OCI-LY3 (cell line): ENCODE measurements around the gene KIAA1671.

Source experiments
- H2AFZ ChIP-seq: fragments of 200-600, 300-600 bp; shearing (Covaris generic); 2 replicates; pipeline ENCODE4 v1.6.0; 2014; ENCODE audit warnings: antibody characterized with exemption, low read depth, low read length
- H3K27ac ChIP-seq: fragments of 200-600, 300-600 bp; sonication (generic); 2 replicates; pipeline ENCODE4 v1.5.1; 2014; ENCODE audit warnings: mild to moderate bottlenecking, low read length, moderate library complexity, mixed read lengths
- H3K27me3 ChIP-seq: fragments of 200-600, 300-600 bp; sonication (generic); 2 replicates; pipeline ENCODE4 v1.6.1; 2014; ENCODE audit warnings: low read depth, low read length, mixed read lengths
- H3K36me3 ChIP-seq: fragments of 200-600, 300-600 bp; sonication (generic); replicated peaks from 2 replicates; pipeline ENCODE3; 2014; ENCODE audit warnings: low read depth, low read length, mixed read lengths
- H3K4me1 ChIP-seq: fragments of 300-600, 200-600 bp; sonication (generic); 2 replicates; pipeline ENCODE4 v1.6.1; 2014; ENCODE audit warnings: low read length, mixed read lengths
- H3K4me2 ChIP-seq: fragments of 200-600, 300-600 bp; sonication (generic); 2 replicates; pipeline ENCODE4 v1.6.1; 2014; ENCODE audit warnings: low read length, mixed read lengths
- H3K4me3 ChIP-seq: fragments of 300-600, 200-600 bp; sonication (generic); 2 replicates; pipeline ENCODE4 v1.5.1; 2014; ENCODE audit warnings: antibody characterized with exemption, mild to moderate bottlenecking, low read length, moderate library complexity
- H3K79me2 ChIP-seq: fragments of 300-600, 200-600 bp; shearing (Covaris generic); 2 replicates; pipeline ENCODE4 v1.6.1; 2014; ENCODE audit warnings: mild to moderate bottlenecking, low read length, mixed read lengths
- H3K9ac ChIP-seq: fragments of 300-600, 200-600 bp; shearing (Covaris generic); 2 replicates; pipeline ENCODE4 v1.6.0; 2014; ENCODE audit warnings: mild to moderate bottlenecking, low read length, moderate library complexity
- H3K9me3 ChIP-seq: fragments of 200-600, 300-600 bp; shearing (Covaris generic); 2 replicates; pipeline ENCODE4 v1.6.1; 2014; ENCODE audit warnings: low read length, mixed read lengths; ENCODE audit not compliant: insufficient read depth
- H4K20me1 ChIP-seq: fragments of 200-600, 300-600 bp; sonication (generic); 2 replicates; pipeline ENCODE4 v1.6.1; 2016; ENCODE audit warnings: low read length, mixed read lengths; ENCODE audit not compliant: insufficient read depth
- CTCF ChIP-seq: fragments of 200-600, 300-600 bp; sonication (generic); IDR thresholded peaks from 2 replicates; pipeline ENCODE4 v1.5.1; 2014; ENCODE audit warnings: antibody characterized with exemption, low read length, low read depth
- EZH2phosphoT487 ChIP-seq: fragments of 200-600 bp; shearing (Covaris generic); IDR thresholded peaks from 2 replicates; pipeline ENCODE4 v1.6.1; 2018; ENCODE audit warnings: antibody characterized with exemption, mixed run types, low read depth

The KIAA1671 gene

GRCh38 chr22:25137577-25138525 is 185.3 kb downstream of the KIAA1671 start:
- Histone ChIP-seq H3K4me3 (no peak overlapping the region), H3K4me1 (no peaks in the 10 kb centered on the region), H3K9ac (no peak overlapping the region), H3K9me3 (no peaks in the 10 kb centered on the region), H3K27me3 (peaks cover 13% of the 10 kb centered on the region), H3K27ac (no peak overlapping the region), H3K36me3 (no peaks in the 10 kb centered on the region), H4K20me1 (no peaks in the 10 kb centered on the region), H2AFZ (no peak overlapping the region), H3K79me2 (no peaks in the 10 kb centered on the region), H3K4me2 (no peak overlapping the region)
- TF ChIP-seq EZH2phosphoT487 (no peak), CTCF (no peak)

GRCh38 chr22:25139062-25139461 is 186.5 kb downstream of the KIAA1671 start:
- no peaks in the 10 kb centered on the region for H3K36me3 ChIP-seq
- H3K4me3 ChIP-seq = no peak overlapping the region
- H3K79me2 ChIP-seq = no peaks in the 10 kb centered on the region
- no peak overlapping the region for H3K27ac ChIP-seq
- H3K4me1 ChIP-seq = no peaks in the 10 kb centered on the region
- no peaks in the 10 kb centered on the region for H3K9me3 ChIP-seq
- no peak for TF ChIP-seq EZH2phosphoT487
- no peak for TF ChIP-seq CTCF
- H2AFZ ChIP-seq = no peak overlapping the region
- H3K9ac ChIP-seq = no peak overlapping the region
- no peak overlapping the region for H3K4me2 ChIP-seq
- H4K20me1 ChIP-seq = no peaks in the 10 kb centered on the region
- peaks cover 13% of the 10 kb centered on the region for H3K27me3 ChIP-seq

GRCh38 chr22:25142102-25142501 is 189.6 kb downstream of the KIAA1671 start:
- no peaks in the 10 kb centered on the region for H3K79me2 ChIP-seq
- H3K36me3 ChIP-seq = no peaks in the 10 kb centered on the region
- TF ChIP-seq EZH2phosphoT487 (no peak), CTCF (no peak)
- H3K4me2 ChIP-seq = no peak overlapping the region
- H4K20me1 ChIP-seq = no peaks in the 10 kb centered on the region
- no peaks in the 10 kb centered on the region for H3K4me1 ChIP-seq
- no peak overlapping the region for H3K9ac ChIP-seq
- H3K4me3 ChIP-seq = no peak overlapping the region
- H2AFZ ChIP-seq = no peak overlapping the region
- H3K27me3 ChIP-seq = peaks cover 5% of the 10 kb centered on the region
- no peak overlapping the region for H3K27ac ChIP-seq
- H3K9me3 ChIP-seq = no peaks in the 10 kb centered on the region

GRCh38 chr22:25143156-25144076 is 190.9 kb downstream of the KIAA1671 start:
- Histone ChIP-seq H4K20me1 (no peaks in the 10 kb centered on the region), H3K27me3 (no peaks in the 10 kb centered on the region), H3K4me2 (no peak overlapping the region), H3K4me3 (no peak overlapping the region), H3K79me2 (no peaks in the 10 kb centered on the region), H3K27ac (no peak overlapping the region), H3K9ac (no peak overlapping the region), H3K9me3 (no peaks in the 10 kb centered on the region), H3K36me3 (no peaks in the 10 kb centered on the region), H3K4me1 (no peaks in the 10 kb centered on the region), H2AFZ (no peak overlapping the region)
- TF ChIP-seq EZH2phosphoT487 = no peak
- no peak for TF ChIP-seq CTCF
